ENCODE results near the gene UBXN10.

DNA sequence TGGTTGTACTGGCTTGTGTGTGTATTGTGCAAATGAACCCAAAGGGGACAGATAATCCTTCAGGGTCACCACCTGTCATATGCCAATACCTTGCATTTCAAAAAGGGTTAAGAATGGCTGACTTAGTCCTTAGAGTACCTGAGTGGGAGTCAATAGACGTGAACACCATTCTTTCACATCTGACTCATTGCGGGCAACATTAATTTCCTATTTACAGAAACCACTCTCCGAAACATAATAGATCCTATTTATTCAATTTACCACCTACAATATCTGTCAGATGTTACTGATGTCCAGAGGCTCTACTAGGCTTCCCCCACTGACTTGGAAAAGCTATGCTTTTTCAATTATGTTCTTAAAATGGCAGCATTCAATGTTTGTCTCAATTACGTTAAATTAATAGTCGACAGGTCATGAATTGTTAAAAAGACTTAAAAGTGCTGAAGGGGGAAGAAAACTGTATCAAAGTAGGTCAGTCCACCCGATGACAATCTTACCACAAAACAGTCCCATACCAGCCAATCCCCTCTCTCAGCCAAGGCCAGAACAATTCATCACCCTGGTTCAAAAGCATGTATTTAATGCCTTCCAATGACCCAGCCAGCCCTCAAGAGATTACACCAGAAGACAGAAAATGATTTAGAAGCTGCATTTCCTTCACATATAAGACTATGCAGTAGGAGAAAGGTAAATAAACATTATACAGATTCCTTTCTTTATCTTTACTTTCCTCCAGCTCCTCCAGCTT lies 49.1 kb downstream of the UBXN10 start:
- TF ChIP-seq, protein P1, sequence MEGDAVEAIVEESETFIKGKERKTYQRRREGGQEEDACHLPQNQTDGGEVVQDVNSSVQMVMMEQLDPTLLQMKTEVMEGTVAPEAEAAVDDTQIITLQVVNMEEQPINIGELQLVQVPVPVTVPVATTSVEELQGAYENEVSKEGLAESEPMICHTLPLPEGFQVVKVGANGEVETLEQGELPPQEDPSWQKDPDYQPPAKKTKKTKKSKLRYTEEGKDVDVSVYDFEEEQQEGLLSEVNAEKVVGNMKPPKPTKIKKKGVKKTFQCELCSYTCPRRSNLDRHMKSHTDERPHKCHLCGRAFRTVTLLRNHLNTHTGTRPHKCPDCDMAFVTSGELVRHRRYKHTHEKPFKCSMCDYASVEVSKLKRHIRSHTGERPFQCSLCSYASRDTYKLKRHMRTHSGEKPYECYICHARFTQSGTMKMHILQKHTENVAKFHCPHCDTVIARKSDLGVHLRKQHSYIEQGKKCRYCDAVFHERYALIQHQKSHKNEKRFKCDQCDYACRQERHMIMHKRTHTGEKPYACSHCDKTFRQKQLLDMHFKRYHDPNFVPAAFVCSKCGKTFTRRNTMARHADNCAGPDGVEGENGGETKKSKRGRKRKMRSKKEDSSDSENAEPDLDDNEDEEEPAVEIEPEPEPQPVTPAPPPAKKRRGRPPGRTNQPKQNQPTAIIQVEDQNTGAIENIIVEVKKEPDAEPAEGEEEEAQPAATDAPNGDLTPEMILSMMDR (conservative IDR thresholded peaks at IDR 0.05): no peak
- TF ChIP-seq ZFX (IDR thresholded peaks at IDR 0.05): no peak
